ENCODE results near the gene PIEZO1. TPM values are rescaled to one million over a fixed set of nuclear protein-coding genes. Genes with fewer than 3 reads are reported as not detected.

The PIEZO1 gene
- total and polyA plus RNA-seq, 7 donors, result 18.0 to 242 (median 126) TPM

DNA sequence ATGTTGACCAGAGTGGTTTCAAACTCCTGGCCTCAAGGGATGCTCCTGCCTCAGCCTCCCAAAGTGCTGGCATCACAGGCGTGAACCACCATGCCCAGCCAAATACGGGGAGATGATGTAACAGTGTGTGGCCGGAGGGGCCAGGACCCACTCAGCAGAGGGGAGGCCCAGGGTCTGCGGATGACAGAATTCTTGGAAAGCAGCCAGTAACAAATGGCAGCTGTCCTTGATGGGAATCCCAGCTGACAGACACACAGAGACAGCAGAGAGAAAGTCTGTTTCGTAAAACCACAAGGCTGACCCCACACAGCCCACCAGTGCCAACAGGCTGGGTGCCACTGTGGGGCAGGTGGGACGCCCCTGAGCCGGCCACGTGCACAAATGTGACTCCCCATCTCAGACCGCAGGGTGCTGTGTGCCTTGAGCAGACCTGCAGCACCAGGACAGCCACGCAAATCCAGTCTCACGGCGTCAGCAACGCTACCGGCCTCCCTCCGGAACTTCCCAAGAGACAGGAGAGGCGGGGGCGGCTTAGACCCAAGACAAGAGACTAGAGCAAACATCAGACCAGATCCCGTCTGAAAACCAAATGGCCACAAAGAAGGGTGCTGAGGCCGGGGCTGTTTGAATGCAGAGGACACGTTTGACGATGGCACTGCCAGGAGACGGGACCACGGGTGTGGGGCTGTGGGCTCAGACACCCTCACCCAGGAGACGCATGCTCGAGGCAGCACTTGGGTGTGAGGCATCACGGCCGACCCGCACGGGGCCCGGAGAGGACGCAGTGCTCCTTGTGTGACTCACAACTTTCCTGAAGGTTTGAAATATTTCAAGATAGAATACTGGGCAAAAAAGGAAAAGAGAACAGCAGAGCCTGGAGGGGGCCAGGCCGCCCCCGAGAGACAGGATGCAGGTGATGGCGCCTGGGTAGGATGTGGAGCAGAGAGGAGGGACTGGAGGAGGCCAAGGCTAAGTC lies 54.1 kb downstream of the PIEZO1 start:
- Histone ChIP-seq H3K27ac (no peak overlapping the region), H3K9me3 (no peaks in the 10 kb centered on the region), H3K4me3 (no peak overlapping the region), H3K4me1 (no peaks in the 10 kb centered on the region), H3K27me3 (no peaks in the 10 kb centered on the region), H3K36me3 (peaks cover 28 to 84% (median 70%) of the 10 kb centered on the region in 4 donors)
- TF ChIP-seq CTCF (IDR thresholded peaks at IDR 0.05), result no peak
- TF ChIP-seq POLR2A (IDR thresholded peaks at IDR 0.05), result no peak
- no peak for TF ChIP-seq EP300 (IDR thresholded peaks at IDR 0.05)
- TF ChIP-seq POLR2AphosphoS5 (IDR thresholded peaks at IDR 0.05), result no peak
- 90% methylated on average over 34 of the region's 34 CpGs for WGBS, 2 donors
- DNase-seq, result no peak
- intact Hi-C loops (cut with DNase I), result no loop called here

GRCh38 chr16:88727871-88728270 lies 57.1 kb downstream of the PIEZO1 start:
- WGBS, 2 donors, result 87 to 88% methylated on average over 20 of the region's 20 CpGs
- Histone ChIP-seq H3K36me3 (peaks cover 43 to 84% (median 70%) of the 10 kb centered on the region in 4 donors), H3K4me3 (no peak overlapping the region), H3K9me3 (no peaks in the 10 kb centered on the region), H3K27ac (peak overlapping the region in 1 of 4 donors; percentile 42), H3K27me3 (no peaks in the 10 kb centered on the region), H3K4me1 (no peaks in the 10 kb centered on the region)
- intact Hi-C loops (cut with DNase I), result no loop called here
- TF ChIP-seq EP300 (IDR thresholded peaks at IDR 0.05) (no peak), CTCF (IDR thresholded peaks at IDR 0.05) (no peak), POLR2AphosphoS5 (IDR thresholded peaks at IDR 0.05) (no peak)
- no peak for DNase-seq

- no peak for TF ChIP-seq POLR2AphosphoS5 (IDR thresholded peaks at IDR 0.05)
- no peak for TF ChIP-seq POLR2A (IDR thresholded peaks at IDR 0.05)
- TF ChIP-seq CTCF (IDR thresholded peaks at IDR 0.05), result no peak
- TF ChIP-seq EP300 (IDR thresholded peaks at IDR 0.05), result no peak
- Histone ChIP-seq H3K4me3 (no peak overlapping the region), H3K4me1 (no peaks in the 10 kb centered on the region), H3K9me3 (no peaks in the 10 kb centered on the region), H3K36me3 (peaks cover 52 to 85% (median 72%) of the 10 kb centered on the region in 4 donors), H3K27me3 (no peaks in the 10 kb centered on the region), H3K27ac (no peak overlapping the region)
- 96% methylated on average over 28 of the region's 28 CpGs for WGBS, 2 donors
- intact Hi-C loops (cut with DNase I), result no loop called here
- DNase-seq, result no peak
These were observed 58.0 kb downstream of the PIEZO1 start for GRCh38 chr16:88726981-88727380.

DNA sequence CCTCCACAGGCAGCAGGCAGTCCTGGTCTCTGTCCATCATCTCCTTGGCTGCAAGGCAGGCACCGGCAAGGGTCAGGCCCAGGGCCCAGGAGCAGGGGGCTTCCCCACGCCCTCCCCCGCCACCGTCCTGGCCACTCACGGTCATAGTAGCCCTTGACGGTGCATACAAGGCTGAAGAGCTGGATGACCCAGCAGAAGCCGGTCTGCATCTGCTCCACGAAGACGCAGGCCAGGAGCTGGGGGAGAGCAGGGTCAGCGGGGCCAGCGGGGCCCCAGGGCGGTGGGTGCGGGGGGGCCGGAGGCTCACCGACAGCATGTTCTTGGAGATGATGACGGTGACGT lies 58.6 kb downstream of the PIEZO1 start:
- 92 to 93% methylated on average over 17 of the region's 17 CpGs for WGBS, 2 donors
- Histone ChIP-seq H3K4me3 (no peak overlapping the region), H3K27ac (no peak overlapping the region), H3K9me3 (no peaks in the 10 kb centered on the region), H3K27me3 (no peaks in the 10 kb centered on the region), H3K4me1 (no peaks in the 10 kb centered on the region), H3K36me3 (peaks cover 58 to 85% (median 77%) of the 10 kb centered on the region in 4 donors)
- no peak for DNase-seq
- intact Hi-C loops (cut with DNase I), result no loop called here
- TF ChIP-seq EP300 (IDR thresholded peaks at IDR 0.05) (no peak), CTCF (IDR thresholded peaks at IDR 0.05) (no peak), POLR2A (IDR thresholded peaks at IDR 0.05) (no peak), POLR2AphosphoS5 (IDR thresholded peaks at IDR 0.05) (no peak)
